ENCODE results near the gene SKI.

SKI gene

DNA sequence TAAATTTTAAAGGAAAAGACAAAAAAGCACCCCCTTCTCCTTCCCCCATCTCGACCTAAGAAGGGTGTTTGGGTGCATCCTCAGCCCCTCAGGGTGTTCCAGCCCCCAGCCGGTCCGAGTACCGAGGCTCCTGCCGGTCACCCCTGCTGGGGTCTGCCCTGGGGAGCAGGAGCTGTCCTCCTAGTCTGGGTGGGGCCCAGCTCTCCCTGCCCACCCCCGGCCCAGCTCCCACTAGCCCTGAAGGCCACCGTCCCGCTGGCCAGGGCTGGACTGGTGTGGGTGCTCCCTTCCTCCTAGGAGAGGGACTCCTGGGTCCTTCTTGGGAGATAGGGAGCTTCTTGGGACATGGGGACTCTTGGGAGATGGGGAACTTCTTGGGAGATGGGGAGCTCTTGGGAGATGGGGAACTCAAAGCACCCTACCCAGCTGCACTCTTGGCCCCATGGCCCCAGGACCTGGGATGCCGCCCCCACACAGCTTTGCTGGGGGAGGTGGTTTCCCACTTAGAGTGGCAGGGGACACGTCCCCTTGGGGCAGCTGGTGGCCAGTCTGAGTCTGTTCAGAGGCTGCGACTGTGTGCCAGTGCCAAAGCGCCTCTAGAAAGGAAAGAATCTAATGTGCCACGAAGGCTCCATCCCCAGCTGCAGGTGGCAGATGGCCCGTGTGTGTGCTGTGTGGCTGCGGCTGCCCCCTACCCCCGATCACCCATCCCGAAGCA is 118.7 kb downstream of the SKI start:
- H3K4me1 ChIP-seq (ENCODE audit: control insufficient read depth in 1 of 2, insufficient read depth in 1 of 2, low read depth in 1 of 2, low read length in 1 of 2), result no peaks in the 10 kb centered on the region
- no peak overlapping the region for H3K4me3 ChIP-seq (ENCODE audit: low read depth in 1 of 2, low read length in 1 of 2)
- TF ChIP-seq, protein P1, sequence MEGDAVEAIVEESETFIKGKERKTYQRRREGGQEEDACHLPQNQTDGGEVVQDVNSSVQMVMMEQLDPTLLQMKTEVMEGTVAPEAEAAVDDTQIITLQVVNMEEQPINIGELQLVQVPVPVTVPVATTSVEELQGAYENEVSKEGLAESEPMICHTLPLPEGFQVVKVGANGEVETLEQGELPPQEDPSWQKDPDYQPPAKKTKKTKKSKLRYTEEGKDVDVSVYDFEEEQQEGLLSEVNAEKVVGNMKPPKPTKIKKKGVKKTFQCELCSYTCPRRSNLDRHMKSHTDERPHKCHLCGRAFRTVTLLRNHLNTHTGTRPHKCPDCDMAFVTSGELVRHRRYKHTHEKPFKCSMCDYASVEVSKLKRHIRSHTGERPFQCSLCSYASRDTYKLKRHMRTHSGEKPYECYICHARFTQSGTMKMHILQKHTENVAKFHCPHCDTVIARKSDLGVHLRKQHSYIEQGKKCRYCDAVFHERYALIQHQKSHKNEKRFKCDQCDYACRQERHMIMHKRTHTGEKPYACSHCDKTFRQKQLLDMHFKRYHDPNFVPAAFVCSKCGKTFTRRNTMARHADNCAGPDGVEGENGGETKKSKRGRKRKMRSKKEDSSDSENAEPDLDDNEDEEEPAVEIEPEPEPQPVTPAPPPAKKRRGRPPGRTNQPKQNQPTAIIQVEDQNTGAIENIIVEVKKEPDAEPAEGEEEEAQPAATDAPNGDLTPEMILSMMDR (IDR thresholded peaks at IDR 0.05), result no peak
- no peaks in the 10 kb centered on the region for H3K9me3 ChIP-seq
- H3K36me3 ChIP-seq, result no peaks in the 10 kb centered on the region
- H3K27ac ChIP-seq, result no peak overlapping the region
- H3K27me3 ChIP-seq, result no peaks in the 10 kb centered on the region

DNA sequence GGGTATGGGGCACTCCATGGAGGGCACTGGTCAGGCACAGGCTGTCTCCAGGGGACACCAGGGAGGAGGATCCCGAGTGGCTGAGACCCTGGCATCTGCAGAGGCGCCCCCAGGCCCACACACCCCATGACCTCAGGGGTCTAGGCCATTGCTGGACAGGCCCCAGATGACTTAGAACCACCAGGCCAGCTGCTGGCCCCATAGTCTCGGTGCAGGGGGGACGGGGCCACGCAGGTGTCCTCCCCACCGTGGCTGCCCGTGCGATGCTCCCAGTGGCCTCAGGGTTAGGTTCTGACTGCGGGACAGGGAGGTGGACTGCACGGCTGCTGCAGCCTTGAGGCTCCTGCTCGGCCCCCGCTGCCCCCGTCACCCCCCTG is 119.3 kb downstream of the SKI start:
- H3K4me1 ChIP-seq (ENCODE audit: control insufficient read depth in 1 of 2, insufficient read depth in 1 of 2, low read depth in 1 of 2, low read length in 1 of 2), result no peaks in the 10 kb centered on the region
- no peak overlapping the region for H3K4me3 ChIP-seq (ENCODE audit: low read depth in 1 of 2, low read length in 1 of 2)
- H3K27ac ChIP-seq, result no peak overlapping the region
- H3K27me3 ChIP-seq, result no peaks in the 10 kb centered on the region
- no peaks in the 10 kb centered on the region for H3K36me3 ChIP-seq
- no peaks in the 10 kb centered on the region for H3K9me3 ChIP-seq
- TF ChIP-seq, protein P1 (IDR thresholded peaks at IDR 0.05), result no peak

DNA sequence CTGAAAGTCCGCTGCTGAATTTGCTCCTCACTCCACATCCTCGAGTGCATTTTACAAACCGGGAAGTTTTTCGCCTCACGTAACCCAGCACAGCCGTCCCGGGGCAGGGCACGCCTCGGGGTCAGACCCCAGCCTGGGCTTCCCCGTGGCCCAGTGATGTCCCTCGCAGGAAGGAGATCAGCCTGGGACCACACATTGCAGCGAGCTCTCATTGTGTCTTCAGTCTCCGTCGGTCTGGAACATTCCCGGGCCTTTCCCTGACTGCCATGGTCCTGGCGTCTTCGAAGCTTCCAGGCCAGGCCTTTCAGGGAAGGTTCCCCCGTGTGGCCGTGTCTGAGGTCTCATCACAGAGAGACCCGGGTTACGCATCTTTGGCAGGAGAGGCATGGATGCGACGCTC is 119.8 kb downstream of the SKI start:
- H3K27ac ChIP-seq, result no peak overlapping the region
- TF ChIP-seq, protein P1 (IDR thresholded peaks at IDR 0.05), result no peak
- H3K36me3 ChIP-seq, result no peaks in the 10 kb centered on the region
- no peak overlapping the region for H3K4me3 ChIP-seq (ENCODE audit: low read depth in 1 of 2, low read length in 1 of 2)
- no peaks in the 10 kb centered on the region for H3K4me1 ChIP-seq (ENCODE audit: control insufficient read depth in 1 of 2, insufficient read depth in 1 of 2, low read depth in 1 of 2, low read length in 1 of 2)
- no peaks in the 10 kb centered on the region for H3K27me3 ChIP-seq
- H3K9me3 ChIP-seq, result no peaks in the 10 kb centered on the region

DNA sequence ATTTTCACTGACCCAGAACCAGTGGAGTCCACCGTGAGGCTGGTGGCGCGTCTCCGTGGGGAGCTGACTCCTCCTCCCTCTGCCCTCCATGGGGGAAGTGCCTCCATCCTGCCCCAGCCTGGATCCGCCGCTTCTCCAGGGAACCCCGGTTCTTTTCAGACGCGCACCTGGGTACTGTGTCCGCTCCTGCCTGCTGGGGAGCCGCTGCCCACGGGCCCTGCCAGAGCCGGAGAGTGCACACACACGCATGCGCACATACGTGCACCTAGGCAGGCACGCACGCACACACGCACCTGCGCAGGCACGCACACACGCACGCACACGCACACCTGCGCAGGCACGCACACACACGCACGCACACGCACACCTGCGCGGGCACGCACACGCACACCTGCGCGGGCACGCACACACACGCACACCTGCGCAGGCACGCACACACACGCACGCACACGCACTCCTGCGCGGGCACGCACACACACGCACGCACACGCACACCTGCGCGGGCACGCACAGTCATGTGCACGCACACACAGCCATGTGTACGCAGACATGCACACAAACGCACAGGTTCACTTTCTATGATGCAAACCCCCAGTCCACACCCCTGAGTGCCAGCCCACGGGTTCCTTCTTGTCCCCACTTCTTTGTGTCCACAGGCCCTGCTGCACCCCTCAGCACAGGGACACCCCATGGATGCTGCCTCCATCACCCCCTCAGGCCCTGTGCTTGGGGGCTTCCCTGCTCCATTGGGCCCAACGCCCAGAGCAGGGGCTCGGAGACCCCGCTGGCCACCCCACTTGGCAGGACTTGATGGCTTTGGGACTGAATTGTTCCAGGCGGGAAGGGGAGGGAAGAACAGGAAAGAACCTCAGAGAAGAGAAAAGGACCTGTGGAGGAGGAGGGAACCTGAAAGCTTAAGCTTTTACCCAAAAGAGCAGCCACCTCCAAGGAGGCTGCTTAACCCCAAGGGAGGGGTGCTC is 120.5 kb downstream of the SKI start:
- H3K27ac ChIP-seq, result no peak overlapping the region
- H3K27me3 ChIP-seq, result no peaks in the 10 kb centered on the region
- no peaks in the 10 kb centered on the region for H3K36me3 ChIP-seq
- H3K4me3 ChIP-seq (ENCODE audit: low read depth in 1 of 2, low read length in 1 of 2), result no peak overlapping the region
- no peaks in the 10 kb centered on the region for H3K4me1 ChIP-seq (ENCODE audit: control insufficient read depth in 1 of 2, insufficient read depth in 1 of 2, low read depth in 1 of 2, low read length in 1 of 2)
- H3K9me3 ChIP-seq, result no peaks in the 10 kb centered on the region
- TF ChIP-seq, protein P1 (IDR thresholded peaks at IDR 0.05), result no peak

DNA sequence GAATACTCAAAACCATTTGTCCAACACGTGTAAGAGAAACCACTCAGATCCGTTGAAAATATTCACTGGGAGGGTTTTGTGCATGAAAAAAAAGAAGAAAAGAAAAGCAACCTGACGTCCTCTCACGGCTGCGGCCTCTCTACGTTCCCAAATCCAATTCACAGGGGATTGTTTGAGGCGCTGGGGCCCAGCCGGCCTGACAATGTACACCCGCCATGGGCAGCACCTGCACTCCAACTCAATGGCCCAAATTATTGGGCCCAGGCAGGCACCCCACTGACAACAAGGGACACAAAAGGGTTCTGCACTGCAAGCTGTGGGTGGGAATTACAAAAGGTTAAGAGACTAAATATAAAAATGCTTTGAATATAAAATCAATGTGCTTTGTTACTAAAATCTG is 121.7 kb downstream of the SKI start:
- H3K27me3 ChIP-seq, result no peaks in the 10 kb centered on the region
- no peak overlapping the region for H3K4me3 ChIP-seq (ENCODE audit: low read depth in 1 of 2, low read length in 1 of 2)
- no peak overlapping the region for H3K27ac ChIP-seq
- H3K4me1 ChIP-seq (ENCODE audit: control insufficient read depth in 1 of 2, insufficient read depth in 1 of 2, low read depth in 1 of 2, low read length in 1 of 2), result no peaks in the 10 kb centered on the region
- H3K36me3 ChIP-seq, result no peaks in the 10 kb centered on the region
- H3K9me3 ChIP-seq, result no peaks in the 10 kb centered on the region
- TF ChIP-seq, protein P1 (IDR thresholded peaks at IDR 0.05), result no peak

Measured in neutrophil (primary cell).